Cortex of kidney (tissue), 1 donor: Measurements from ENCODE around the gene COPS4.
"Not testable (repeated sequence)": the region's sequence is repeated elsewhere in the genome, so short reads cannot be mapped to it uniquely, and the experiment has no call there.

Experiments
- DNase-seq: peaks from one replicate; lab custom pipeline; 2025; lab: John Stamatoyannopoulos, UW

COPS4 gene

DNA sequence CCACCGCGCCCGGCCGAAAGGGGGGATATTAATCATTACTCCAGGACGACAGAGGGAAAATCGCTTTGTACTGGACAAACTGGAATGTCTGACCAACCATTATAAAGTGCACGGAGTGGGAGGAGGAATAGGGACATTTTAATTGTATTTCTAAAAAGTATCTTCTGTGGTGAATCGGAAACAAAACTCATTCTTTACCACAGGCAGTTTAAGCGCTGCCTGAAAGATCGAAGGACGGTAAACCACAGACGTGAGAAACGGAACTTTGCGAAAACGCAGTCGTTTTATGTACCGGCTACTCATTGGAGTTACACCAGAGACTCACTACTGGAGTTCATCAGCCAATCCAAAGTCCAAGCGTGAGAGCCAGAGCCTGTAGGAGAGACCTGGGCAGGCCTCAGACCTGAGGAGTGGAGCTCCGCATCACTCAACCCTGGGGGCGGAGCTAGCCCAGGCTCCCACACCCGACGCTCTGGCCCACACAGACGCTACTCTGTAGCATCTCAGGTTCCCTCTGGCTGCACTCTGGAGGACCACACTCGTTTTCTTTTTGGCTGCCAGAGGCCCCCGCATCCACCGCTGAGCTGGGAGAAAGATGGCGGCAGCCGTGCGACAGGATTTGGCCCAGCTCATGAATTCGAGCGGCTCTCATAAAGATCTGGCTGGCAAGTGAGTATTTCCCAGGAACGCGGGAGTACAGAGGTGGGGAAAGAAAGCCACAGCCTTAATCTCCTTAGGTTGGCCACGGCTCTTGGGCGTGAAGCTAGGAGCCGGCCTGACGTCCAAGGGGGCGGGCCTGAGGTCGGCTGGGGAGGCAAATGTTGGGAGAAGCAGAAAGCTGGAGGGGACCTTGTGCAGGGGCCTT lies at the start of gene COPS4:
TSS of gene COPS4 (plus strand) at position 554 of the 865 bp plus-strand sequence. CDS start at position 596, 42 bp downstream.
- peak; percentile 17 for DNase-seq

GRCh38 chr4:82987519-82987918 lies 47.5 kb upstream of the COPS4 start:
- not testable (repeated sequence) for DNase-seq

DNA sequence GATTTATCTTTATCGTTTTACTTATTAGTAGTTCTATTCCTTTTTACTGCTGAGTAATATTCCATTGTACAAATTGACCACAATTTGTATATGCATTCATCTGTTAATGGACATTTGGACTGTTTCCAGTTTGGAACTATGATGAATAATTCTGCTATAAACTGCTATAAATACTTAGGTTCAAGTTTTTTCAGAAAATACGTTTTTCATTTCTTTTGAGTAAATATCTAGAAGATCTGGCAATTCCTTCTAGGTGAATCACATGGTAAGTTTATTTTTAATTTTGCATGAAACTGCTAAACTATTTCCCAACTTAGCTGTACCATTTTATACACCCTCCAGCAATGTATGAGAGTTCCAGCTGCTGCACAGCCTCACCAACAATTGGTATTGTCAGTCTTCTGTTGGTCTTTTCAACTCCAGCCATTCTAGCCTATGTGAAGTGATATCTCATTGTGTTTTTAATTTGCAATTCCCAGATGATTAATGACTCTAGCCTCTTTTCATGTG lies 46.6 kb upstream of the COPS4 start:
- no peak for DNase-seq

DNA sequence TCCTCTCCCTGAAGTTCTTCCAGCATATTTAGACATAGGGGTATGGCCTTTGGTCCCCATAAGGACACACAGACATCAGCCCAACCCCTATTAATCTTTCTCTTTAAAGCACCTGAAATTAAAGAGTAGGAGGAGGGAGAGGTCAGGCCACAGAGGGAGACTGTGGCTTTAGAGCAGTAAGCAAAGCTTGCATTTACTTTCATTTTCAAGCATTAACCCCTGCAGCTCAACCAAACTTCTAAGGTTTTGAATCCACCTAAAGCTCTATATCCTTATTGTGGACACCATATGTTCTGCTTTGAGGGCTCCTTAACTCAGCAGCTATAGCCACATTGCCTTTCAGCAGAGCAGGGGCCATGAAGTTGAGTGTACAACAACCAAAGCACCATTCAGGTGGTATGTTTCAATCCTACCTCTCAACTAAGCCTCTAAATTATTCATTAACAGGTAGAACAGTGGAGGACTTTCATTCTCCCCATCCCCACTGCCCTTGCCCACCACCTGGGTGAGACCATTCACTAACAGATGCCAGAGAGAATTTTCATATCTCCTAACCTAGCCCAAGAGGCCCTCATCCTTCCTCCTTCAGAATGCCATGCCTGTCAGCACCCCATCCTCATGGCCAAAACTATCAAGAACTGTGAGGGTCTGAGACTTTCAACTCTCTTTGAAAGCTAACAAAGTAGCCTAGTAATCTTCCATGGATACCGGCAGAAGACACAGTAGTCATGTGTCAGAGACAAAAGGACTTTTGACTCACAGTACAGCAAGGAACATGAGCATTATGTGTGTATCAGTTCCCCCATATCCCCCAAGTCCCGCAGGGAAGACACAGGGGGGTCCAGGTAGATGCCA lies 45.2 kb upstream of the COPS4 start:
- no peak for DNase-seq

- no peak for DNase-seq
These were observed 40.1 kb upstream of the COPS4 start for GRCh38 chr4:82994834-82995233.

DNA sequence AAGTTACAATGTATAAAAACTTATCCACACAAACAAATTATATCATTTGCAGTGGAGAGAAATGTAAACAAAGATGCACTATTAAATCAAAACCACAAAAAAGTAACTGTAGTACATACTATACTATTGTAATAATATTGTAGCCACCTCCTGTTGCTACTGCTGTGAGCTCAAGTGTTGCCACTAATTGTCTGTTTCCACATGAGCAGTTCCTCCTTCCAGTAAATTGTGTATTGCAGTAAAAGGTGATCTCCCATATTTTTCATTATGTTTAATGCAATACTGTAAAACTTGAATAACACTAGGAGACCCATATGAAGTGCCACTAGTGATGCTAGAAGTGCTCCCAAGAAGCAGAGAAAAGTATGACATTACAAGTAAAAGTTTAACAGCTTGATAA lies 36.1 kb upstream of the COPS4 start:
- no peak for DNase-seq

GRCh38 chr4:83002329-83002728 lies 32.7 kb upstream of the COPS4 start:
- DNase-seq: no peak

GRCh38 chr4:83003044-83003791 lies 31.8 kb upstream of the COPS4 start:
- DNase-seq: not testable (repeated sequence)

DNA sequence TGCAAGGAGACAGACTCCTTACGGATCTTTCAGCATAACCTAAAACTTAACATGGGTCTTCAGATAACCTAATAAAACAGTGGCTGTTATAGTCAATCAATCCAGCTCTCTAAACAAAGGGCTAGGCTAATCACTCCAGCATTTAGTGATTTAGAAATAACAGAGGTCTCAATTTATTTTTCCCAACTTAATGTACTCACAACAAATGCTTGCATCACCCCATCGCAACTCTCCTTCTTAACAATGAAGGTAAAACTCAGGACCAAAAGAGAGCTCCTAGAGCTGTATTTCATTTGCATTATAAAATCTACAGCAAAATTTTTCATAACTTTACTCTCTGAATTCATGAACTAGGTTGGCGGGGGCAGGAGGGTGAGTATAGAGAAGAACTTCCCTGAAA lies 25.5 kb upstream of the COPS4 start:
- DNase-seq: no peak

DNA sequence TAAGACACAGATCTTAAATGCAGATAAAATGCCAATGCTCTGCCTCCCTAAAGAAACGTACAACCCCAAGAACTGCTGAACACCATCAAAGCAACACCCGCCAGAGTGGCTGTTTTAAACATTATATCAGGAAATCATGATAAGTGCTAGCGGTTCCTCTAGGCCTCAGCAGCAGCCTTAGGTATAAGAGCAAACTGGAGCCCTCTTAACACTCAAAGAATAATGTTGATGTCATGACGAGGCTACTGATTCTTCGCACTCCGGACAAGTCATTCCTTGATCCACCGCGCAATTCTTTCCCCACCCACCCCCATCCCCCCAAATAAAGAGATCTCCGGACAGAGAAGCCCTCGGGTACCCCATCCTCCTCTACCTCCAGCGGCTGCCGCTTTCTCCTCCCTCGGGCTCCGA lies 24.9 kb upstream of the COPS4 start:
- no peak for DNase-seq

- peak; percentile 8 for DNase-seq
These were observed 24.3 kb upstream of the COPS4 start, which contains the start of gene LIN54 for GRCh38 chr4:83010522-83011318. LIN54 (minus strand) TSS chr4:83010823; CDS start chr4:82984844, 25,979 bp downstream.

GRCh38 chr4:83011689-83012199 lies 23.2 kb upstream of the COPS4 start:
- DNase-seq: no peak

- DNase-seq: no peak
These were observed 22.7 kb upstream of the COPS4 start for GRCh38 chr4:83012200-83012686.

DNA sequence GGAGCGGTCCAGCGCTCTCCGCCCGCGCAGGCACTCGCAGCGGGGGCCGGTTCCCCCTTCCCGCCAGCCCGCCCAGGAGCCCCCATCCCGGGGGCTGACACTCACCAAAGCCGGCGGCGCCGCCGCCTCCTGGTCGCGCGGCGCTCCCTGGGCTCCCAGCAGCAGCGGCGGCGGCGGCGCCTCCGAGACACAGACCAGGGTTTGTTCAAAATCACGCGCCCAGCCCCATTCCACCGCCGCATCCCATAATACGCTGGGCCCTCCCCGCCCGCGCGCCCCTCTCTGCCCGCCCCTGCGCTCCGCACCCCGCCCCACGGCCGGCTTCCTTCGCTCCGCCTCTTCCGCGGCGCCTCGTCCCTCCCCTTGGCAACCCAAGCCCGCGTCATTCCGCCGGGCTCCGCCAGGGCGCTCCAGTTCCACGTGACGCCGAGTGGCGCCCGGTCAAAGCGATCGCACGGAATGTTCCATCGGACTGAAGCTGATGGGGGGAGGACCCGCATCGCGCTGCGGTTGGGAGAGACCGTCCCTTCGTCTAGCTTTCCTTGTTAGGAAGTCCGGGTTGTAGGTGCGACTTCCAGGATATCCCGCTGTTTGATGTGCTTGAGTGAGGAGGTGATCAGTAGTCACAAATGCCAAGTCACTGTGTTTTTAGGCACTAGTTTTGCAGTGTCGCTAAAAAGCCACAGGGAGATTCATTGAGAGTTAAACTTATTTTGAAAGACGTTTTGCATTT lies 22.1 kb upstream of the COPS4 start:
- peak; percentile 87 for DNase-seq

DNA sequence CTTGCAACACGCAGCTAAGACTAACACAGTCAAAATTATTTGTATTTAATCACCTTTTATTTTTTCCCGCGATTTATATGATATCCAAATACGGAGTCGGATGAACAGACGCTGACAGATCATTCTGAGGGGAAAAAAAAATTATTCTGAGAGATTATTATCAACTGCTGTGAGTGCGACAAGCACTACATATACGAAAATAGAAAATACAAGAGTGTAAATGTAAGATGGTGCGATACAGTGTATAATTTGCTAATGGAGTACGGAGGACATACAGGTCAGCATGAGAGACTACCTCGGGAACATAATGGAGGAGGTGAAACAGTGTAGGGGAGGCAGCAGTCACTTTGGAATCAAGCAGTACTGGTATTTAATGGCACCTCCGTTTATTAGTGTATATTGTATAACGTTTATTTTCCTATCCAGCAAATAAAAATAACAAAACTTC lies 21.5 kb upstream of the COPS4 start:
- DNase-seq: no peak

- DNase-seq: no peak
These were observed 21.1 kb upstream of the COPS4 start for GRCh38 chr4:83013902-83014301.

DNA sequence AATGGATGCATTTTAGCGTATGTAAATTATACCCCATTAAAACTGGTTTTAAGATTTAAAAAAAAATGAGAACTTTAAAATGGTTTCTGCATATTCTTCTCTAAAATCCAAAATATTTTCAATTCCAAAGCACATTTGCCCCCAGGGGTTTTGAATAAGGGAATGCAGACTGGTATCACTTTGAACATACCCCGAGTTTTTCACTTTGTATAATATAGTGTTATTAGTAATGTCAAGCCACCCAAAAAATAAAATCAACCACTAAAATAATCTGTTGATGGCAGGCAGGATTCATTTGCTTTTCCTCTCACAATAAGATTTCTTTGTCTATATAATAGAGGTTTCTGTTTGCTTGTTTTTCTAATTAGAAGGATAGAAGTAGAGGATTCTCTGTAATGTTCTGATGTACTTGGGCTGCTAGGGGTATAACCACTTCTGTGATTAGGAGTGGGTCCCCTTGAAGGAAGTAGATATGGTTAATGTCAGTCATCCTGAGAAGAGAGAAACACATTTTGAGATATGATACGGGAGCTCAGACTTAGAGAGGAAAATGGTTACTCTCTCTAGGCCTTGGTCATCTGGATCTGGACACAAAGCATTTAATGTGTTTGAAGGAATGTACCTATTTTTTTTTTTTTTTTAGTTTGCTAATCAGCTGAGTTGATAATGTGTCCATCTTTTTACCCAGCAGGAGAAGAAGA lies 15.0 kb upstream of the COPS4 start:
- DNase-seq: no peak

GRCh38 chr4:83022724-83023450 lies 12.1 kb upstream of the COPS4 start:
- DNase-seq: no peak
